Progenitor cell of endocrine pancreas (in vitro differentiated cells): ENCODE data around the gene KLHL3. TPM values are rescaled to one million over a fixed set of nuclear protein-coding genes. Genes with fewer than 3 reads are reported as not detected.
A peak's percentile ranks its signal among the peaks of the same experiment; 100 is the strongest.

ENCODE experiments used
- DNase-seq: peaks from one replicate; pipeline ENCODE4 v3.0.0; 2021; ENCODE audit warnings: low spot score; ENCODE audit not compliant: unreplicated experiment
- H3K27ac Mint-ChIP-seq: 2 replicates; pipeline ENCODE4 v1.8.0; 2021; ENCODE audit warnings: mild to moderate bottlenecking, moderate library complexity, mixed read lengths
- H3K27me3 Mint-ChIP-seq: 2 replicates; pipeline ENCODE4 v1.8.0; 2021; ENCODE audit warnings: mixed read lengths
- H3K36me3 Mint-ChIP-seq: 2 replicates; pipeline ENCODE4 v1.8.0; 2022; ENCODE audit warnings: mixed read lengths; ENCODE audit not compliant: insufficient read depth
- H3K4me1 Mint-ChIP-seq: 2 replicates; pipeline ENCODE4 v1.8.0; 2021; ENCODE audit warnings: low read depth, mixed read lengths
- H3K4me3 Mint-ChIP-seq: 2 replicates; pipeline ENCODE4 v1.8.0; 2021; ENCODE audit warnings: low read depth, mild to moderate bottlenecking, moderate library complexity, mixed read lengths
- H3K9me3 Mint-ChIP-seq: 2 replicates; pipeline ENCODE4 v1.8.0; 2021; ENCODE audit warnings: low read depth, mixed read lengths
- CTCF ChIP-seq: fragments of 200-600 bp; sonication (generic); IDR thresholded peaks from one replicate; pipeline ENCODE4 v1.5.0; 2021; ENCODE audit warnings: antibody characterized with exemption, mild to moderate bottlenecking; ENCODE audit not compliant: unreplicated experiment
- total RNA-seq: library from RNA; stranded (reverse); gene quantifications from 2 replicates; pipeline ENCODE4 v1.2.1, GENCODE V29; 2021

KLHL3 gene
- total RNA-seq, 1 donor from 2014 or later = 34.7 TPM

- Mint-ChIP-seq H3K9me3 (no peaks in the 10 kb centered on the region), H3K27me3 (peaks cover 10% of the 10 kb centered on the region), H3K4me3 (no peak overlapping the region), H3K36me3 (no peaks in the 10 kb centered on the region), H3K27ac (no peak overlapping the region), H3K4me1 (peaks cover 12% of the 10 kb centered on the region)
- no peak for DNase-seq
- no peak for TF ChIP-seq CTCF
These were observed 132.5 kb downstream of the KLHL3 start for GRCh38 chr5:137603356-137603755.

GRCh38 chr5:137602721-137603273 lies 133.1 kb downstream of the KLHL3 start:
- Mint-ChIP-seq H3K36me3 (no peaks in the 10 kb centered on the region), H3K9me3 (no peaks in the 10 kb centered on the region), H3K27me3 (peaks cover 14% of the 10 kb centered on the region), H3K4me3 (no peak overlapping the region), H3K4me1 (peaks cover 12% of the 10 kb centered on the region), H3K27ac (no peak overlapping the region)
- no peak for TF ChIP-seq CTCF
- no peak for DNase-seq

GRCh38 chr5:137600721-137601360 lies 135.0 kb downstream of the KLHL3 start:
- H3K9me3 Mint-ChIP-seq = no peaks in the 10 kb centered on the region
- peaks cover 12% of the 10 kb centered on the region for H3K4me1 Mint-ChIP-seq
- H3K27me3 Mint-ChIP-seq = peaks cover 31% of the 10 kb centered on the region
- DNase-seq = no peak
- no peaks in the 10 kb centered on the region for H3K36me3 Mint-ChIP-seq
- TF ChIP-seq CTCF = no peak
- H3K27ac Mint-ChIP-seq = peak overlapping the region; percentile 51
- no peak overlapping the region for H3K4me3 Mint-ChIP-seq

GRCh38 chr5:137599457-137599856 lies 136.4 kb downstream of the KLHL3 start:
- H3K9me3 Mint-ChIP-seq = no peaks in the 10 kb centered on the region
- no peak overlapping the region for H3K27ac Mint-ChIP-seq
- no peak for DNase-seq
- H3K27me3 Mint-ChIP-seq = peaks cover 40% of the 10 kb centered on the region
- TF ChIP-seq CTCF = no peak
- H3K4me3 Mint-ChIP-seq = no peak overlapping the region
- H3K4me1 Mint-ChIP-seq = peaks cover 2% of the 10 kb centered on the region
- H3K36me3 Mint-ChIP-seq = no peaks in the 10 kb centered on the region

GRCh38 chr5:137598399-137598798 lies 137.5 kb downstream of the KLHL3 start:
- peaks cover 44% of the 10 kb centered on the region for H3K27me3 Mint-ChIP-seq
- no peaks in the 10 kb centered on the region for H3K9me3 Mint-ChIP-seq
- no peaks in the 10 kb centered on the region for H3K36me3 Mint-ChIP-seq

More at GRCh38 chr5:137598399-137598798, 137.5 kb downstream of the KLHL3 start:
- Mint-ChIP-seq H3K4me1 (no peaks in the 10 kb centered on the region), H3K4me3 (no peak overlapping the region), H3K27ac (no peak overlapping the region)
- no peak for DNase-seq
- TF ChIP-seq CTCF = no peak
